HepG2 (cell line): ENCODE data around the gene ORM1. TPM values are rescaled to one million over a fixed set of nuclear protein-coding genes. Genes with fewer than 3 reads are reported as not detected.

Source experiments
- ATAC-seq: fragments of 200-7000 bp; cut with Tn5 transposase; 3 replicates; pipeline ENCODE4 v1.9.1; 2020; ENCODE audit warnings: mild to moderate bottlenecking, moderate library complexity
- BruUV-seq: library from RNA; stranded (reverse); fragments of 400-500 nt; replicated peaks from 2 replicates; lab custom pipeline; 2021; lab: Mats Ljungman, UMichigan
- CTCF ChIA-PET: fragments of 300-600 bp; formaldehyde crosslinking; extraction: SDS; loops from one replicate; lab custom pipeline; 2021; ENCODE audit warnings: low total read pairs, inconsistent platforms, low intra/inter-chr PET ratio; lab: Yijun Ruan, JAX
- POLR2A ChIA-PET: fragments of 350-600 bp; sonication (Branson Sonifier 250); formaldehyde crosslinking; loops from one replicate; lab custom pipeline; 2020; ENCODE audit warnings: antibody characterized with exemption, inconsistent platforms; lab: Yijun Ruan, JAX
- DNase-seq: peaks from one replicate; pipeline ENCODE4 v3.0.0-alpha.2; 2015; ENCODE audit warnings: low spot score
- FAIRE-seq: peaks from 3 replicates; lab custom pipeline; 2011; peaks lifted over from hg19 to GRCh38; lab: Jason Lieb, UNC
- H2AFZ ChIP-seq: one replicate; pipeline ENCODE4 v1.6.1; 2011; ENCODE audit warnings: low read length, inconsistent platforms
- H3K27ac ChIP-seq: fragments of 300-600 bp; 3 replicates; pipeline ENCODE4 v1.8.0; 2011; ENCODE audit warnings: mixed run types, mild to moderate bottlenecking, mixed read lengths, low read length, inconsistent platforms; ENCODE audit not compliant: insufficient read depth; ENCODE audit errors: extremely low read length
- H3K27me3 ChIP-seq, 2 experiments: fragments of 200-600 bp in 1 of 2; 2 replicates in 1 of 2; 3 replicates in 1 of 2; pipeline versions ENCODE4 v1.6.0 to v1.8.0; 2011; ENCODE audit warnings: low read length in 2 of 2, mild to moderate bottlenecking in 2 of 2, moderate library complexity in 2 of 2, inconsistent platforms in 1 of 2; ENCODE audit not compliant: insufficient read depth in 2 of 2, control insufficient read depth in 1 of 2
- H3K36me3 ChIP-seq, 2 experiments: fragments of 200-600 bp in 1 of 2; replicated peaks in 1 of 2; 2 replicates in 1 of 2; 3 replicates in 1 of 2; pipeline versions ENCODE4 v1.5.1 to v1.8.0; 2011; ENCODE audit warnings: low read length in 2 of 2, inconsistent platforms in 1 of 2; ENCODE audit not compliant: insufficient read depth in 2 of 2, control insufficient read depth in 1 of 2
- H3K4me1 ChIP-seq: 2 replicates; pipeline ENCODE4 v1.5.1; 2012; ENCODE audit warnings: low read length, inconsistent platforms; ENCODE audit not compliant: insufficient read depth
- H3K4me2 ChIP-seq: 2 replicates; pipeline ENCODE4 v1.6.0; 2011; ENCODE audit warnings: low read depth, low read length, inconsistent platforms
- H3K4me3 ChIP-seq, 3 experiments: fragments of 200-600 bp in 1 of 3; sonication (generic), shearing (Covaris generic) in 1 of 3; replicated peaks in 1 of 3; 2 replicates each; pipeline ENCODE4 v1.5.1; 2011 to 2016; ENCODE audit warnings: low read length in 3 of 3, inconsistent platforms in 2 of 3, low read depth in 2 of 3, mild to moderate bottlenecking in 2 of 3, control low read depth in 1 of 3, mixed read lengths in 1 of 3; ENCODE audit not compliant: insufficient read depth in 1 of 3
- H3K79me2 ChIP-seq: one replicate; pipeline ENCODE4 v1.6.1; 2011; ENCODE audit warnings: low read length, inconsistent platforms; ENCODE audit not compliant: insufficient read depth
- H3K9ac ChIP-seq: 2 replicates; pipeline ENCODE4 v1.6.0; 2011; ENCODE audit warnings: mild to moderate bottlenecking, low read depth, low read length, inconsistent platforms; ENCODE audit not compliant: insufficient read depth
- H3K9me3 ChIP-seq: 2 replicates; pipeline ENCODE4 v1.5.1; 2012; ENCODE audit warnings: mild to moderate bottlenecking, low read length
- H4K20me1 ChIP-seq: 2 replicates; pipeline ENCODE4 v1.6.0; 2011; ENCODE audit warnings: inconsistent platforms, mild to moderate bottlenecking, low read length, moderate library complexity; ENCODE audit not compliant: insufficient read depth
- ATM ChIP-seq: fragments of 450-650 bp; IDR thresholded peaks from 2 replicates; pipeline ENCODE4 v1.7.1; 2017; ENCODE audit warnings: mild to moderate bottlenecking, borderline replicate concordance
- CEBPB ChIP-seq: IDR thresholded peaks from 2 replicates; pipeline ENCODE4 v1.6.1; 2011; ENCODE audit warnings: low read depth, low read length, improper control_type of control experiment, borderline replicate concordance
- CREB1 ChIP-seq, 2 experiments: fragments of 450-650 bp in 1 of 2; IDR thresholded peaks; 2 replicates each; pipeline ENCODE4 v1.6.1; 2016 to 2017; ENCODE audit warnings: control low read depth in 1 of 2, mild to moderate bottlenecking in 1 of 2, missing compliant biosample characterization in 1 of 2, missing genetic modification characterization in 1 of 2
- FOXA1 ChIP-seq, 2 experiments: fragments of 450-650 bp in 1 of 2; sonication (generic) in 1 of 2; formaldehyde crosslinking in 1 of 2; IDR thresholded peaks; 2 replicates each; pipeline versions ENCODE4 v1.4.0 to v1.6.1; 2016 to 2020; ENCODE audit warnings: missing genetic modification reagents in 1 of 2
- FOXK2 ChIP-seq: fragments of 450-650 bp; IDR thresholded peaks from 2 replicates; pipeline ENCODE4 v1.6.1; 2016
- KDM5B ChIP-seq: sonication (generic); formaldehyde crosslinking; IDR thresholded peaks from 2 replicates; pipeline ENCODE4 v1.4.0; 2020; ENCODE audit warnings: missing genetic modification reagents, mild to moderate bottlenecking, borderline replicate concordance
- LCORL ChIP-seq, 2 experiments: fragments of 450-650 bp in 1 of 2; sonication (generic) in 1 of 2; formaldehyde crosslinking in 1 of 2; IDR thresholded peaks; 2 replicates each; pipeline versions ENCODE4 v1.5.0 to v1.6.1; 2017 to 2020; ENCODE audit warnings: antibody characterized with exemption in 1 of 2, missing genetic modification reagents in 1 of 2
- NKX3-1 ChIP-seq: sonication (generic); formaldehyde crosslinking; IDR thresholded peaks from 2 replicates; pipeline ENCODE4 v1.5.0; 2020; ENCODE audit warnings: missing genetic modification reagents
- PHB2 ChIP-seq: fragments of 450-650 bp; IDR thresholded peaks from 2 replicates; pipeline ENCODE4 v1.6.1; 2018; ENCODE audit not compliant: partially characterized antibody
- PHF21A ChIP-seq: sonication (generic); formaldehyde crosslinking; IDR thresholded peaks from 2 replicates; pipeline ENCODE4 v1.5.0; 2020; ENCODE audit warnings: mild to moderate bottlenecking, missing genetic modification reagents
- PRDM4 ChIP-seq: sonication (generic); formaldehyde crosslinking; IDR thresholded peaks from 2 replicates; pipeline ENCODE4 v1.9.0; 2021; ENCODE audit warnings: missing genetic modification reagents, borderline replicate concordance
- SALL2 ChIP-seq: sonication (generic); formaldehyde crosslinking; IDR thresholded peaks from 2 replicates; pipeline ENCODE4 v1.8.1; 2023; ENCODE audit warnings: mild to moderate bottlenecking, missing genetic modification reagents, inconsistent platforms
- SKIL ChIP-seq: sonication (generic); formaldehyde crosslinking; IDR thresholded peaks from 2 replicates; pipeline ENCODE4 v1.8.0; 2022; ENCODE audit warnings: missing genetic modification reagents, mild to moderate bottlenecking, moderate library complexity, borderline replicate concordance
- SMARCC2 ChIP-seq: fragments of 450-650 bp; IDR thresholded peaks from 2 replicates; pipeline ENCODE4 v1.6.1; 2017; ENCODE audit warnings: antibody characterized with exemption, mild to moderate bottlenecking
- ZNF704 ChIP-seq: sonication (generic); formaldehyde crosslinking; IDR thresholded peaks from 2 replicates; pipeline ENCODE4 v1.8.1; 2023; ENCODE audit warnings: mild to moderate bottlenecking, inconsistent platforms, moderate library complexity, missing genetic modification reagents, borderline replicate concordance
- WGBS: methylation state at CpG from one replicate; pipeline ENCODE4 v1.1.6; 2017; ENCODE audit warnings: low lambda C conversion rate; 5-methylcytosine and 5-hydroxymethylcytosine counted together
- in situ Hi-C: cut with HindIII; loops from 2 replicates; pipeline ENCODE4 v1.10.0; 2017; ENCODE audit warnings: low pct_unique_long_range_greater_than_20kb; ENCODE audit not compliant: extremely low pct_ligation_motif_present
- intact Hi-C: fragments of 100-400 bp; cut with micrococcal nuclease; formaldehyde crosslinking; loops from one replicate; pipeline ENCODE4 v1.10.0; 2022; ENCODE audit not compliant: unreplicated experiment
- polyA plus RNA-seq, 8 experiments: library from polyadenylated mRNA; depleted of rRNA in 3 of 8; stranded (reverse) in 7 of 8; unstranded in 1 of 8; fragments of >200 nt; fragmentation: Illumina TruSeq in 4 of 8; extraction: Trizol in 4 of 8; gene quantifications; 2 replicates each; pipeline versions ENCODE4 v1.2.1 to v1.2.3, GENCODE V29; 2011 to 2016; ENCODE audit warnings: low read depth in 4 of 8, missing spikeins in 1 of 8, mixed read lengths in 1 of 8; ENCODE audit not compliant: insufficient read depth in 1 of 8
- total RNA-seq, 5 experiments: library from RNA; depleted of rRNA; stranded (reverse); fragments of >200 nt; fragmentation: Illumina TruSeq; extraction: Trizol; gene quantifications; 2 replicates each; pipeline ENCODE4 v1.2.3, GENCODE V29; 2016; ENCODE audit warnings: low read depth in 1 of 5

Gene ORM1
- total and polyA plus RNA-seq, 2 of the 13 experiments (the other 11 are each of a cell fraction or from before 2014, with no cell fraction given): 699 to 1,180 TPM

GRCh38 chr9:114369216-114370130, 46.6 kb downstream of the ORM1 start:
- CTCF ChIA-PET: no interaction called here
- Histone ChIP-seq H3K4me2 (no peak overlapping the region), H3K9ac (no peak overlapping the region), H3K27me3 (no peaks in the 10 kb centered on the region), H3K4me1 (peaks cover 6% of the 10 kb centered on the region), H4K20me1 (no peaks in the 10 kb centered on the region), H2AFZ (no peak overlapping the region), H3K4me3 (no peak overlapping the region), H3K79me2 (no peaks in the 10 kb centered on the region), H3K27ac (no peak overlapping the region), H3K36me3 (peaks cover 0 to 13% of the 10 kb centered on the region in 2 experiments; a peak in 2 of 5 replicates), H3K9me3 (no peaks in the 10 kb centered on the region)
- in situ Hi-C loops: no loop called here
- no peak for ATAC-seq
- POLR2A ChIA-PET: no interaction called here
- 98% methylated on average over 9 of the region's 9 CpGs for WGBS
- TSS peak; percentile 39 for BruUV-seq
- FAIRE-seq: no peak
- intact Hi-C loops: no loop called here
- no peak for DNase-seq
- TF ChIP-seq SALL2 (CRISPR knock-in tag) (no peak), KDM5B (CRISPR knock-in tag) (no peak), PHF21A (CRISPR knock-in tag) (no peak), CEBPB (no peak), PHB2 (peak; percentile 45), ATM (peak; percentile 23; the same call in 1 of the 2 replicates), CREB1 (IDR thresholded peaks at IDR 0.05) (peak; percentile 92), CREB1 (CRISPR knock-in tag; IDR thresholded peaks at IDR 0.05) (no peak), SMARCC2 (no peak), ZNF704 (CRISPR knock-in tag) (no peak), SKIL (no peak), PRDM4 (CRISPR knock-in tag) (no peak), LCORL (IDR thresholded peaks at IDR 0.05) (0 out of 2 replicates have a peak, but pooled peaks have one; percentile 17), LCORL (CRISPR knock-in tag; IDR thresholded peaks at IDR 0.05) (no peak), FOXK2 (0 out of 2 replicates have a peak, but pooled peaks have one; percentile 11), NKX3-1 (CRISPR knock-in tag) (no peak), FOXA1 (IDR thresholded peaks at IDR 0.05) (0 out of 2 replicates have a peak, but pooled peaks have one; percentile 42), FOXA1 (CRISPR knock-in tag; IDR thresholded peaks at IDR 0.05) (no peak)
